Activated T-cell treated with anti-CD3 and anti-CD28 coated beads, Interleukin-2, amount 50 U/mL, for 4 hours (primary cell): ENCODE measurements around the gene CHKB. TPM values are rescaled to one million over a fixed set of nuclear protein-coding genes. Genes with fewer than 3 reads are reported as not detected.

Experiments
- ATAC-seq, 2 donors: fragments of 200-7000 bp; cut with Tn5 transposase; one replicate each; pipeline ENCODE4 v1.10.0; 2021
- DNase-seq: peaks from one replicate; pipeline ENCODE4 v3.0.0-alpha.2; 2020
- H3K27me3 Mint-ChIP-seq: one replicate; pipeline ENCODE4 v1.8.0; 2021; ENCODE audit warnings: low read depth, mixed read lengths
- H3K36me3 Mint-ChIP-seq: one replicate; pipeline ENCODE4 v1.8.0; 2022; ENCODE audit warnings: mixed read lengths; ENCODE audit not compliant: insufficient read depth
- H3K4me1 Mint-ChIP-seq: one replicate; pipeline ENCODE4 v1.8.0; 2021; ENCODE audit warnings: low read depth, mixed read lengths
- H3K4me3 Mint-ChIP-seq: one replicate; pipeline ENCODE4 v1.8.0; 2021; ENCODE audit warnings: mild to moderate bottlenecking, moderate library complexity, mixed read lengths
- H3K9me3 Mint-ChIP-seq: one replicate; pipeline ENCODE4 v1.8.0; 2021; ENCODE audit warnings: mixed read lengths
- total RNA-seq, 3 donors: library from RNA; stranded (reverse); gene quantifications; one replicate each; pipeline ENCODE4 v1.2.1, GENCODE V29; 2021

The CHKB gene
- total RNA-seq, 3 donors from 2014 or later: 56.1 to 63.2 (median 60.7) TPM

DNA sequence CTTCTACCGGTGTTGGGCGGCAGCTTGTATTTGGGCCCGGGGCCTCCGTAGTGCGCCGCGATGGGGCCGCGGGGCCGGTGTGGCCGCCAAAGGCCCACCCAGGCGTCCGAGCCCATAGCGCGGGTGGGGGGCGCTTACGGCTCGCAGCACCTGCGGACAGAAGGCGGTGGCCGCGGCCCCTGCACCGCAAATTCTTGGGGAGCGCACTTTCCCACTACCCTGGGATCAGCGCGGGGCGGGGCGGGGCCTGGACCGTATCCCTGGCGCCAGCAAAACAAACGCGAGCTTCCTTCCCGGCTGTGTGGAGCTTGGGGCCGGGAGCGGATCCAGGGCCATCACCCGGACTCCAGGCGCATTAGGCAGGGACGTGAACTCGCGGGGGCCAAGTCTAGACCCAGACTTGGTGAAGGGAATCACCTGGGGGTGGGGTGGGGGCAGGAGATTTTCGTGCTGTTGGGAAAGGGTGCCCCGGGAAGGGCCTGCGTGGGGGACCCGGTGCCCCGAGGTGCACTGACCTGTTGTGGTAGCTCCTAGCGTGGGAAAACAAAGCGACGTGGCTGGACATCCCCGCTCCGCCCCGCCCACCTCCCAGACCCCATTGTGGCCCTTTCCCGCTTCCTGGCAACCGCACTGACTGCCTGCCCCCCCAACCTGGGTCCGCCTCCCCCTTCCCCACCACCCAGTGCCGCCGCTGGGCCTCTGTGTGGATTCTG lies 50.5 kb downstream of the CHKB start:
- H3K4me1 Mint-ChIP-seq: peaks cover 43% of the 10 kb centered on the region
- DNase-seq (no peak), ATAC-seq (no peak)
- H3K4me3 Mint-ChIP-seq: peak overlapping the region; percentile 90
- no peaks in the 10 kb centered on the region for H3K27me3 Mint-ChIP-seq
- no peaks in the 10 kb centered on the region for H3K36me3 Mint-ChIP-seq
- H3K9me3 Mint-ChIP-seq: no peaks in the 10 kb centered on the region

- peak overlapping the region; percentile 90 for H3K4me3 Mint-ChIP-seq
- no peaks in the 10 kb centered on the region for H3K9me3 Mint-ChIP-seq
- peak; percentile 41 to 44 for ATAC-seq
- DNase-seq: peak; percentile 58
- no peaks in the 10 kb centered on the region for H3K36me3 Mint-ChIP-seq
- H3K27me3 Mint-ChIP-seq: no peaks in the 10 kb centered on the region
- H3K4me1 Mint-ChIP-seq: peaks cover 47% of the 10 kb centered on the region
These were observed 51.1 kb downstream of the CHKB start for GRCh38 chr22:50531546-50531961.

DNA sequence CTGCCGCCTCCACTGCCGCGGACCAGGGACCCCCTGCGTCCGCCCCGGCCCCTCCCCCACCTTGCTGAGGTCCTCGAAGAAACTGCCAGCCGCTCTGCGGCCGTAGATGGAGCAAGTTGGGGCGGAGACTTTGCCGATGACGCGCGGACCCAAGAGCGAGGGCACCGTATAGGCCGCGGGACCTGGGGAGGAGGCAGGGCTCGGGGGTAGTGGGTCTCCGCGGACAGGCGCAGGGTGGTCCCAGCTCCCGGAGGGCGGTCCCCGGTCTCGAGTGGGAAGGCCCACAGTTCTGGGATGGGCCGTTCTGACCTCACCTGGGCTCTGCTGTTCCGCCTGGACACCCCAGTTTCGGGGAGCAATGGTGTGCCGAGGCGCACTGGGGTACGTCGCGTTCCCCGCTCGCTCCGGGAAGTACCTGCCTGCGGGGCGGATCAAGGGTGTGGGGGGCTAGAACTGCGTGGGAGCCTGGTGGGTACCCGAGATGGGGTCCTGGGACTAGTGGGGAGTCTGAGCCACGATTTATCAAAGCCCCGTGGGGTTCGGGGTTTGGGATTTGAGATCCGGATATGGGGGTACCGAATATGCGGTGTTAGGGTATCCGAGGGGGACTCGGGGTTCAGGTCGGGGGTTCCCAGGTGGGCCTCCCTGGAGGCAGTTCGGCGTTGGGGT lies 51.6 kb downstream of the CHKB start:
- peak; percentile 72 for DNase-seq
- Mint-ChIP-seq H3K9me3 (no peaks in the 10 kb centered on the region), H3K4me1 (peaks cover 48% of the 10 kb centered on the region), H3K36me3 (no peaks in the 10 kb centered on the region), H3K4me3 (peak overlapping the region; percentile 90), H3K27me3 (no peaks in the 10 kb centered on the region)
- peak; percentile 49 to 52 for ATAC-seq

- H3K27me3 Mint-ChIP-seq: no peaks in the 10 kb centered on the region
- no peak for DNase-seq
- peak in 1 of 2 donors; percentile 0 for ATAC-seq
- H3K36me3 Mint-ChIP-seq: no peaks in the 10 kb centered on the region
- H3K9me3 Mint-ChIP-seq: no peaks in the 10 kb centered on the region
- H3K4me1 Mint-ChIP-seq: peaks cover 48% of the 10 kb centered on the region
- H3K4me3 Mint-ChIP-seq: peak overlapping the region; percentile 90
These were observed 52.1 kb downstream of the CHKB start for GRCh38 chr22:50530580-50530876.

DNA sequence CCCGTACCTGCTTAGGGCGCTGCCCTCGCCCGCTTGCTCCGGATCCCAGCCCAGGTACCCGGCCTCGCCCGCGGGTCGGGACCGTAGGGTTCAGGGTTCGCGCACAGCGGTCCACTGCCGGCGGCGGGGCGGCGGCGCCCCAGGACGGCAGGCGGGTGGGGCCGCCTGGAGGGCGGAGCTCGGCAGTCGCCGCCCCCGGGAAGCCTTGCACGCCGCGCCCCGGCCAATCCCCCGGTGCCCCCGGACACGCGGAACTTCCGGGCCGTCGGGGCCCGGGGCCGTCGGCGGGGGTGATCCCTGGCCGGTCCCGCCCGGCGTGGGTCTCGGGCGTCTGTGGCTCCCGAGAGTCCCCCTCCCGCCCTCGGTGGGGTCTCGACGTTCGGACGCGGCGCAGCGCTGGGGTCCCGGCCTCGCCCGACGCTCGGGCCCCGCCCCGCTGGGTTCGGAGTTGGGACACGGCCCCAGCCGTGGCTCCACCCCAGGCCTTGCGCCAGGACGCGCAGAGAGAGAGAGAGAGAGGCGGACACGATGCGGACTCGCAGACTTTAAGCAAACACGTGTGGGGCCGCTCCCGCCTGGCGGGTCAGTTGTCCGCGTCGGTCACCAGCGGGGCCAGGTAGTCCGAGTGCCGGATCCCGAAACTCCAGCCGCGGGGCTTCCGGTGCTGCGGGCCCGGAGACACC lies 52.6 kb downstream of the CHKB start, which contains the start of gene TYMP:
TYMP (minus strand) TSS at position 116 of the 683 bp plus-strand sequence. CDS start 303 bp downstream, outside the sequence.
- H3K9me3 Mint-ChIP-seq: no peaks in the 10 kb centered on the region
- H3K4me1 Mint-ChIP-seq: peaks cover 48% of the 10 kb centered on the region
- ATAC-seq (peak; percentile 6 to 16), DNase-seq (peak; percentile 57)
- H3K4me3 Mint-ChIP-seq: peak within 1 kb of the TSS; percentile 90
- no peaks in the 10 kb centered on the region for H3K27me3 Mint-ChIP-seq
- H3K36me3 Mint-ChIP-seq: no peaks in the 10 kb centered on the region

GRCh38 chr22:50529416-50529896 lies 53.2 kb downstream of the CHKB start:
- no peaks in the 10 kb centered on the region for H3K27me3 Mint-ChIP-seq
- no peak for ATAC-seq
- no peak for DNase-seq
- no peaks in the 10 kb centered on the region for H3K9me3 Mint-ChIP-seq
- H3K4me3 Mint-ChIP-seq: peak overlapping the region; percentile 80
- peaks cover 3% of the 10 kb centered on the region for H3K36me3 Mint-ChIP-seq
- peaks cover 49% of the 10 kb centered on the region for H3K4me1 Mint-ChIP-seq

Other genes with a start within 250 kb of the CHKB start
- gene PPP6R2, start 239.5 kb downstream of the CHKB start, total RNA-seq: 10 to 100 TPM; 41.4 to 52.6 (median 43.3) TPM
- 100 to 1,000 TPM; 128 to 130 (median 129) TPM for gene SBF1, start 107.8 kb downstream of the CHKB start, total RNA-seq
- gene ADM2, start 101.3 kb downstream of the CHKB start, total RNA-seq: 1 to 10 TPM; 4.8 to 9.4 (median 8.2) TPM
- gene MIOX, start 96.0 kb downstream of the CHKB start, total RNA-seq: under 1 TPM in 1 of 3 donors, not detected in 2; 0.30 TPM
- 10 to 100 TPM; 68.7 to 79.9 (median 72.2) TPM for gene LMF2, start 75.1 kb downstream of the CHKB start, total RNA-seq
- 100 to 1,000 TPM; 152 to 175 (median 156) TPM for gene NCAPH2, start 74.6 kb downstream of the CHKB start, total RNA-seq
- gene SCO2, start 57.3 kb downstream of the CHKB start, total RNA-seq: 10 to 100 TPM; 12.7 to 14.4 (median 14.2) TPM
- gene TYMP, start 52.8 kb downstream of the CHKB start, total RNA-seq: 100 to 1,000 TPM in 1 of 3 donors, 10 to 100 TPM in 2; 64.4 to 103 (median 66.1) TPM
- gene KLHDC7B, start 37.0 kb downstream of the CHKB start, total RNA-seq: 1 to 10 TPM; 5.4 to 7.4 (median 6.4) TPM
- gene SYCE3, start 19.9 kb downstream of the CHKB start, total RNA-seq: not detected
- gene CPT1B, start 4.4 kb downstream of the CHKB start, total RNA-seq: 10 to 100 TPM; 30.0 to 38.3 (median 32.7) TPM
- gene MAPK8IP2, start 17.9 kb upstream of the CHKB start, total RNA-seq: under 1 TPM; 0.05 to 0.38 (median 0.16) TPM
- 10 to 100 TPM; 10.5 to 13.1 (median 11.0) TPM for gene ARSA, start 45.3 kb upstream of the CHKB start, total RNA-seq
- under 1 TPM; 0.05 to 0.24 (median 0.08) TPM for gene SHANK3, start 90.0 kb upstream of the CHKB start, total RNA-seq
- gene ACR, start 155.4 kb upstream of the CHKB start, total RNA-seq: not detected
- 10 to 100 TPM; 28.3 to 38.4 (median 28.4) TPM for gene RABL2B, start 200.8 kb upstream of the CHKB start, total RNA-seq